ENCODE results near the gene ZFX.

GRCh38 chrX:24150051-24150790 lies 692 bp downstream of the ZFX start:
- TF ChIP-seq, protein P1, sequence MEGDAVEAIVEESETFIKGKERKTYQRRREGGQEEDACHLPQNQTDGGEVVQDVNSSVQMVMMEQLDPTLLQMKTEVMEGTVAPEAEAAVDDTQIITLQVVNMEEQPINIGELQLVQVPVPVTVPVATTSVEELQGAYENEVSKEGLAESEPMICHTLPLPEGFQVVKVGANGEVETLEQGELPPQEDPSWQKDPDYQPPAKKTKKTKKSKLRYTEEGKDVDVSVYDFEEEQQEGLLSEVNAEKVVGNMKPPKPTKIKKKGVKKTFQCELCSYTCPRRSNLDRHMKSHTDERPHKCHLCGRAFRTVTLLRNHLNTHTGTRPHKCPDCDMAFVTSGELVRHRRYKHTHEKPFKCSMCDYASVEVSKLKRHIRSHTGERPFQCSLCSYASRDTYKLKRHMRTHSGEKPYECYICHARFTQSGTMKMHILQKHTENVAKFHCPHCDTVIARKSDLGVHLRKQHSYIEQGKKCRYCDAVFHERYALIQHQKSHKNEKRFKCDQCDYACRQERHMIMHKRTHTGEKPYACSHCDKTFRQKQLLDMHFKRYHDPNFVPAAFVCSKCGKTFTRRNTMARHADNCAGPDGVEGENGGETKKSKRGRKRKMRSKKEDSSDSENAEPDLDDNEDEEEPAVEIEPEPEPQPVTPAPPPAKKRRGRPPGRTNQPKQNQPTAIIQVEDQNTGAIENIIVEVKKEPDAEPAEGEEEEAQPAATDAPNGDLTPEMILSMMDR (IDR thresholded peaks at IDR 0.05; ENCODE audit: control extremely low read depth in 1 of 3, insufficient read depth in 1 of 3, low read depth in 1 of 3, low read length in 3 of 3), result peak; percentile 21 to 41 (median 27); a peak in 3 of 4 replicates
- TF ChIP-seq TCF12 (IDR thresholded peaks at IDR 0.05; ENCODE audit: low read depth, low read length) (no peak), POLR2AphosphoS5 (IDR thresholded peaks at IDR 0.05; ENCODE audit: low read depth, low read length) (peak; percentile 60; the same call in 1 of the 2 replicates)

Measured in H1 (cell line).